Mesodermal cell (in vitro differentiated cells): ENCODE data around the gene ZNF208. TPM values are rescaled to one million over a fixed set of nuclear protein-coding genes. Genes with fewer than 3 reads are reported as not detected.
"Not testable (repeated sequence)": the region's sequence is repeated elsewhere in the genome, so short reads cannot be mapped to it uniquely, and the experiment has no call there.

Experiments
- H3K27ac ChIP-seq: 2 replicates; pipeline ENCODE4 v1.7.0; 2013; ENCODE audit warnings: mild to moderate bottlenecking, low read depth, low read length, moderate library complexity; ENCODE audit not compliant: severe bottlenecking
- H3K36me3 ChIP-seq: 2 replicates; pipeline ENCODE4 v1.7.1; 2013; ENCODE audit warnings: mild to moderate bottlenecking, low read length, moderate library complexity; ENCODE audit not compliant: control insufficient read depth, insufficient read depth
- H3K4me1 ChIP-seq: one replicate; pipeline ENCODE4 v1.7.1; 2013; ENCODE audit warnings: mild to moderate bottlenecking, low read length; ENCODE audit not compliant: insufficient read depth, control insufficient read depth, poor library complexity, severe bottlenecking
- H3K4me3 ChIP-seq: 2 replicates; pipeline ENCODE4 v1.7.0; 2013; ENCODE audit warnings: low read length, control low read depth, mild to moderate bottlenecking; ENCODE audit not compliant: insufficient read depth, poor library complexity, severe bottlenecking; ENCODE audit errors: extremely low read depth
- H3K9me3 ChIP-seq: 2 replicates; pipeline ENCODE4 v1.7.1; 2013; ENCODE audit warnings: mild to moderate bottlenecking, low read length, moderate library complexity; ENCODE audit not compliant: control insufficient read depth
- WGBS, 2 experiments: methylation state at CpG; one replicate each; pipeline ENCODE4 v1.1.5; 2013; ENCODE audit warnings: missing lambda C conversion rate in 2 of 2; ENCODE audit not compliant: insufficient coverage in 2 of 2; 5-methylcytosine and 5-hydroxymethylcytosine counted together
- polyA plus RNA-seq, 2 experiments: library from polyadenylated mRNA; stranded (reverse); fragments of 50-300 nt; gene quantifications; one replicate each; pipeline ENCODE4 v1.2.3, GENCODE V29; 2013

Gene ZNF208
- polyA plus RNA-seq (2013, experiment 1 of 2): 0.52 TPM
- polyA plus RNA-seq (2013, experiment 2 of 2): not detected

DNA sequence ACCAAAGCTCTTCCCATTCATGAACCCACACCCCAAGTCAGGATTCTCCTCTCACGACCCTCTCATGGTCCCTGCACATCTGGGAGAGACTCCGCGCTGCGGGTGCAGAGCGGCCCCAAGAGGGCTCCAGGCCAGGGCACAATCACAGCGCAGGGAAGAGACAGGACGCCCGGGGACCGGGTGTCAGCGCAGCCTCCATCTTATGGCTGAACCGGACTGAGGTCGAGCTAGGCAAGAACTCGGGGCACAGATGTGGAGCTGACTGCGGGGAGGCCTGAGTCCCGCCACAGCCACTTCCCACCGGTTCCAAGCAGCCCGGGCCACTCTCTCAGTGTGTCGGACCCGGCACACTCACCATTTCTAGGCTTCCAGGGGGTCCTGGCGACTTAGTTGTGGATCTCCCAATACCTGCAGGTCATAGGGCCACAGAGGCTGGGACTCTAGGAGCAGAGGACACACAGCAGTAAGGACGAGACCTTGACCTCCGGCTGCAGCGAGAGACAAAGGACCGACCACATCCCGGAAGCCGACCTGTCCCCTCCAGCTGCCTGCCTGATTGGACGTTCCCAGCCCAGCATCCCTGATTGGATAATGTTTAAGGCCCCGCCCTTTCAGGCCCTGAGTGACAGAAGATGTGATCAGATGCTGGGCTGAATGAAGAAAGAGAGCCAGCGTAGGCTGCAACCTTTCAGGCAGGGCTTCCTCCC is at the start of gene ZNF208:
Gene ZNF208, minus strand, starts transcription at position 507 of the 707 bp plus-strand sequence. Its CDS starts 149 bp downstream, at position 358.
- not testable (repeated sequence) for H3K4me1 ChIP-seq, H3K36me3 ChIP-seq, H3K4me3 ChIP-seq, H3K27ac ChIP-seq
- H3K9me3 ChIP-seq: peaks cover 34% of the 10 kb centered on the region
- WGBS, 2 experiments: 72 to 73% methylated on average over 23 to 27 of the region's 29 CpGs

DNA sequence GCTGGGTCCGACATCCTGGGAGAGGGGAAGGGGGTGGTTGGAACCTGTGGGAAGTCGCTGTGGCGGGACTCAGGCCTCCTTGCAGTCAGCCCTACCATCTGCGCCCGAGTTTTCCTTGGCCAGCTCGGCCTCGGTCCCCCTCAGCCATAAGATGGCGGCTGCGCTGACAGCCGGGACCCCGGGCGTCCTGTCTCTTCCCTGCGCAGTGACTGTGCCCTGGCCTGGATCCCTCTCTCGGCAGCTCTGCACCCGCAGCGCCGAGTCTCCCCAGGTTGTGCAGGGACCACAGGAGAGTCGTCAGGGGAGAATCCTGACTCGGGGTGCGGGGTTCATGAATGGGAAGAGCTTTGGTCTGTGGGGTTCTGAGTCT is 41.9 kb upstream of the ZNF208 start:
- Histone ChIP-seq H3K27ac (no peak overlapping the region), H3K9me3 (peaks cover 52% of the 10 kb centered on the region), H3K4me3 (no peak overlapping the region), H3K4me1 (no peaks in the 10 kb centered on the region), H3K36me3 (no peaks in the 10 kb centered on the region)
- WGBS, 2 experiments: 60 to 75% methylated on average over 8 to 9 of the region's 20 CpGs

DNA sequence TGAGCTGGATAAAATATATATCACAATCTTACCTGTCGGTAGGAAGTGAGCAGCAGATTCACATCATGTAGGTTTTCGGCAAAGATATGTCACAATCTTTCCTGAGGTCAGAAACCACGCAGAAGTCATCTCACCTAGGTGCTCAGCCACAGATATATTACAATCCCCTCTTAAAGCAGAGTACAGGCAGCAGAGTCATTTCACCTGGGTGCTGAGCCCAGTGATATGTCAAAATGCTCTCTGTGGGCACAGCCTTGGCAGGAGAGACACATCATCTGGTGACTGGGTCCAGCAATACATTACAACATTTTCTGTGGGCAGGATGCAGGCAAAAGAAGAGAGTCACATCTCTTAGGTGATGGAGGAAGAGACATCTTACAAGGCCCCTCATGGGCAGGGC is 30.4 kb upstream of the ZNF208 start:
- not testable (repeated sequence) for H3K4me1 ChIP-seq, H3K27ac ChIP-seq, H3K4me3 ChIP-seq, H3K36me3 ChIP-seq
- WGBS, 2 experiments: no CpG with 5 or more reads among the region's 3 CpGs
- H3K9me3 ChIP-seq: peaks cover 68% of the 10 kb centered on the region

DNA sequence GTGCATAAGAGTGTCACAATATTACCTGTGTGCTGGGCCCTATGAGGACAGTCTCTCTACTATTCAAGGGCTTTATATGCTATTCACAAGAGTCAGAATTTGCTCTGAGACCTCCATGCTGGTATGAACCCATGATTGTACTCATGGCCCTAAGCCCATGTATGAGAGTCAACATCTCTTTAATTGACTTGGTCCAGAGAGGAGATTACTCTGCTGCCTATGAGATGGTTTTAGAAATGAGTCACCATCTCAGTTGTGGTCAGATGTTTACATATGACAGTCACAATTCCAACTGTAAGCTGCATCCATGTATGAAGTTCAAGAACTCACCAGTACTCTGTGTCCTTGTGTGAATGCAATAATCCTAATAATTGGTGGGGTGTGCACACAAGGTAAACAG is 19.9 kb upstream of the ZNF208 start:
- H3K36me3 ChIP-seq: no peaks in the 10 kb centered on the region
- H3K27ac ChIP-seq: no peak overlapping the region
- no peak overlapping the region for H3K4me3 ChIP-seq
- H3K4me1 ChIP-seq: no peaks in the 10 kb centered on the region
- peaks cover 82% of the 10 kb centered on the region for H3K9me3 ChIP-seq

DNA sequence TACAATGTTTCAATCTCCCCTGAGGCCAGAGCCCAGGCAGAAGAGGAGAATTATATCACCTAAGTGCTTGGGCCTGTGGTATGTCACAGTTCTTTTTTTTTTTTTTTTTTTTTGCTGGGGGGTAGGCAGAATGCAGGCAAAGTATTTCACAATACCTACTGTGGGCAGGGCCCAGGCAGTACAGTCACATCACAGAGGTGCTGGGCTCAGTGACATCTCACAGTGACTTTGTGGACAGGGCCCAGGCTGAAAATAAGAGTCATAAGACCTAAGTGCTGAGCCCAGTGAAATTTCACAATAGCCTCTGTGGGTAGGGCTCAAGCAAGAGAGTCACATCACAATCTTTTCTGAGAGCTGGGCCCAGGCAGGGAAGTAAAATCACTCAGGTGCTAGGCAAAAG is 15.9 kb upstream of the ZNF208 start:
- peaks cover 68% of the 10 kb centered on the region for H3K9me3 ChIP-seq
- no peaks in the 10 kb centered on the region for H3K36me3 ChIP-seq
- no peaks in the 10 kb centered on the region for H3K4me1 ChIP-seq
- H3K27ac ChIP-seq: no peak overlapping the region
- no peak overlapping the region for H3K4me3 ChIP-seq

DNA sequence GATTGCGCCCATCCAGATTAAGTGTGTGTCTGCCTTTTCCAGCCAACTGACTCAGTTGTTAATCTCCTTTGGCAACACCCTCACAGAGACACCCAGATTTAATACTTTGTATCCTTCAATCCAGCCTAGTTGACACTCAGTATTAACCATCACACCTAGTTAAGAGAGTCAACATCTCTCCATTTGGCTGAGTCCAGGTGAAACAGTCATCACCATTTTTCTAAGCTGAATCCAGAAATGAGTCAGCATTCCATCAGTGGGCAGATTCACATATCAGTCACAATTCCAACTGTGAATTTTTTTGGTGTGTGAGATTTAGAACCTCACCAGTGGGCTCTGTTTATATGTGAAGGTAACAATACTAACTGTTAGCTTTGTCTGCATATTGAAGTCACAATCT is 14.8 kb upstream of the ZNF208 start:
- H3K9me3 ChIP-seq: peaks cover 60% of the 10 kb centered on the region
- H3K36me3 ChIP-seq, H3K4me1 ChIP-seq, H3K4me3 ChIP-seq, H3K27ac ChIP-seq: not testable (repeated sequence)
- 88 to 93% methylated on average over 1 of the region's 1 CpG for WGBS, 2 experiments

DNA sequence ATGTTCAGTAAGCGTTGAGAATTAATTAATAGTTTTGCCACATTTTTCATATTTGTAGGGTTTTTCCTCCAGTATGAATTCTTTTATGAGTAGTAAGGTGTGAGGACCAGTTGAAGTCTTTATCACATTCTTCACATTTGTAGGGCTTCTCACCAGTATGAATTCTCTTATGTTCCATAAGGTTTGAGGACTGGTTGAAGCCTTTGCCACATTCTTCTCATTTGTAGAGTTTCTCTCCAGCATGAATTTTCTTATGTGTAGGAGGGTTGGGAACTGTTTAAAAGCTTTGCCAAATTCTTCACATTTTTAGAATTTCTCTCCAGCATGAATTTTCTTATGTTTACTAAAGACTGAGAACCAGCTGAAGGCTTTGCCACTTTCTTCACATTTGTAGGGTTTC is 40.3 kb downstream of the ZNF208 start:
- Histone ChIP-seq H3K4me3 (no peak overlapping the region), H3K36me3 (no peaks in the 10 kb centered on the region), H3K27ac (no peak overlapping the region), H3K9me3 (peaks cover 60% of the 10 kb centered on the region), H3K4me1 (no peaks in the 10 kb centered on the region)
- no CpG with 5 or more reads among the region's 1 CpG for WGBS, 2 experiments

DNA sequence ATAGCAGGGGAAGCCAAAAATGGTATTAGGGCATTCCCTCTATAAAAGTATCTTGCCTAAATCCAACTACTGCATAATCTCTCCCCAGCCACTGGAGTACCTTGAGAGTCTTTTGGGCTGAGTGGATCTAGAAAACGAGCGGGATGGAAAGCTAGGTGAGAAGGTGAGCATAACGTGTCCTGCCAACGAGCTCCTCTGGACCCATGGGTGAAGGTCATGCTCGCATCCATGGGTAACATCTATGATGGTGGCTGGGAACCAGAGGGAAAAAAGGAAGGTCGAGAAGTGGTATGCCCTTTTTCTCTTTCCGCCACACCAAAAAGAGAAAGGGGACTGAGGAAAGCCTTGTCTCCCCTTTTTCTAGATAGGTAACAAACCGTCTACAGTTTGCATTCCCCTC is 63.0 kb downstream of the ZNF208 start:
- Histone ChIP-seq H3K36me3 (no peaks in the 10 kb centered on the region), H3K9me3 (peaks cover 63% of the 10 kb centered on the region), H3K4me3 (no peak overlapping the region), H3K4me1 (no peaks in the 10 kb centered on the region), H3K27ac (no peak overlapping the region)
- WGBS, 2 experiments: 34 to 64% methylated on average over 4 to 7 of the region's 8 CpGs

DNA sequence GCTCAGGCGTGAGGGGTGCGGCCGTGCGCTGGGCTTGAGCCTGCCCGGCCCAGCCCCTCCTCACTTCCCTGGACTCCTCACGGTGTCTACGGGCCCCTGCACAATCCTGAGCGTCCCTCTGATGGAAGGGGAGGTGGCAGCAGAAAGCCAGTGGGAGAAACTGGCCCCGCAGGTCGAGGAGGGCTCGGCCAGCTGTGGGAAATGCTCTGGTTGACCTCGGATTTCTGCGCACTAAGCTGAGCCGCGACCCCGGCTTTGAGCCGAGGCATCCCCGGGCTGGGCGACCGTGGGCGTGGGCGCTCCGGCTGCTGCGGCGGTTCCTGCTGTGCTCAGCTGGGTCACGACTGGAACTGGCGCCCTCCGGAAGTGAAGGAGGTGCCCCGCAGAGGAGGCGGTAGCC is 70.1 kb downstream of the ZNF208 start:
- 80 to 83% methylated on average over 23 to 25 of the region's 30 CpGs for WGBS, 2 experiments
- Histone ChIP-seq H3K9me3 (peaks cover 26% of the 10 kb centered on the region), H3K4me3 (no peak overlapping the region)

DNA sequence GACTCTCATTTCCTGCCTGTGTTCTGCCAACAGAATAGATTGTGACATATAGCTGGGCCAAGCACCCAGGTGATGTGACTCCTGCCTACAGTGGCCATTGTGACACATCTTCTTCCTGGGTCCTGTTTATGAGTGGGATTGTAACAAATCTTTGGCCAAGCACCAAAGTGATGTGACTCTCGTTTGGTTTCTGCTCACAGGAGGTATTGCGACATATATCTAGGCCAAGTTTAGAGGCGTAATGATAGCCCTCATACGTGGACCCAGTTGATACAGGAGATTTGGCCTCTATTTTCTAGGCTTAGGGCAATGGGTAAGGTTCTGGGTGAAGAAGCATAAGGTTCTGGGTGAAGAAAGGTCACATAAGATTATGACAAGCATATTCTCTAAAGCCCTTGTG is 76.2 kb downstream of the ZNF208 start:
- H3K27ac ChIP-seq: no peak overlapping the region
- no peaks in the 10 kb centered on the region for H3K4me1 ChIP-seq
- H3K36me3 ChIP-seq: no peaks in the 10 kb centered on the region
- H3K9me3 ChIP-seq: peaks cover 44% of the 10 kb centered on the region
- WGBS, 2 experiments: 49 to 58% methylated on average over 4 of the region's 4 CpGs
- H3K4me3 ChIP-seq: no peak overlapping the region

More for the DNA sequence above, 70.1 kb downstream of the ZNF208 start:
- Histone ChIP-seq H3K4me1 (no peaks in the 10 kb centered on the region), H3K36me3 (no peaks in the 10 kb centered on the region), H3K27ac (no peak overlapping the region)

DNA sequence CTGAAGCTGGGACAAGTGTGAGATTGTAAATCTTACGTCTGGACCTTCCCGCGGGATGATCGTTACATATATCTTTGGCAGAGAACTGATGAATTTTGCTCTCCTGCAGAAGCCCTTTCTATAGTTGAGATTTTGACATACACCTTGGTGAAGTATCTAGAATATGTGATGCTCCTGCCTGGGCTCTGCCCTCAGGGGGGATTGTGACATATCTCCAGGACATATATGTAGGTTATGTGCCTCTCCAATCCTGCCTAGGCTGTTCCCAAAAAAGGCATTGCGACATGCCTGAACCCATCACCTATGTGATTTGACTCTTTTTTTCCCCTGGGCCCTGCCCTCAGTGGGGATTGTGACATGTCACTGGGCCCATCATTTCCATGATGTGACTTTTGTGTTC is 76.6 kb downstream of the ZNF208 start:
- H3K9me3 ChIP-seq: peaks cover 49% of the 10 kb centered on the region
- no peaks in the 10 kb centered on the region for H3K36me3 ChIP-seq
- H3K4me1 ChIP-seq: no peaks in the 10 kb centered on the region
- H3K27ac ChIP-seq: no peak overlapping the region
- 80 to 83% methylated on average over 3 to 5 of the region's 5 CpGs for WGBS, 2 experiments
- H3K4me3 ChIP-seq: no peak overlapping the region
